ENCODE measurements around the gene SUFU. TPM values are rescaled to one million over a fixed set of nuclear protein-coding genes. Genes with fewer than 3 reads are reported as not detected.

SUFU gene
- total RNA-seq, 1 experiment from 2014 or later: 5.9 TPM

DNA sequence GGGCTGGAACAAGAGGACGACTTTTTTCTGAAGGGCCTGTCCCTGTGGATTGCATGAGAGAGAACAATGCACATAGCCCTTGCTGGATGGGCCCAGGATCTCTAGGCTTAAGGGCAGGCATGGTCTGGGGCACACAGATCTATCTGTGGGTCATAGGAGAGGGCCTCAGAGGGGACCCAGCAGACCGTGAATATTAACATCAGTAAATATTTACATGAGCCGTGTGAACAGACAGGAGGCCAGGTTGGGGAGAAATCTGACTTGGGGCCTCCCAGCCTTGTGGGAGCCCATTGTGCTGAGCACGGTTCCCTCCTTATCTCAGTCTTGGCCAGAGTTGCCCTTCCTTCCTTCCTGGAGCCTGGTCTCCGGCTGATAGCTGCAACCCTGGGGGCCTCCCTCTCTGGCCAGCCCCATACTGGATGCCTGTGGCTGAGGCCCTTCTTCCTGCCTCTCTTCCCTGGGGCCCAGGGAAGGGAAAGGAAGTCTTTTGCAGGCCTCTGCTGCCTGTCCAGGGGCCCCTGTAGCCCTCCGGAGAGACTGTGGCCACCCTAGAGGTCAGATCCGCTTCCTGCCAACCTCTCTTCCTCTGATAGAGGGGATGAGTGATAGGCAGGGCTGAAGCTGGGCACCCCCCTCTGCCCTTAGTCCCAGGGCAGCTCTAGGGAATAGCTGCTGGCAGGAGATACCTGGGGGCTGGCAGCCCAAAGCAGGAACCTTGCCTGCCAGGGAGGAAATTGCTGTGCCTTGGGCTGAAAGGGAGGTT is 96.0 kb downstream of the SUFU start:
- H3K9me3 ChIP-seq (ENCODE audit: low read length): no peaks in the 10 kb centered on the region
- 0 out of 2 replicates have a peak, but pooled peaks cover 5% of the 10 kb centered on the region for H3K36me3 ChIP-seq (ENCODE audit: insufficient read depth, low read length)
- no peak overlapping the region for H3K4me2 ChIP-seq (ENCODE audit: low read depth, low read length, poor library complexity, severe bottlenecking)
- no peak overlapping the region for H3K27ac ChIP-seq (ENCODE audit: low read length)
- H4K20me1 ChIP-seq (ENCODE audit: insufficient read depth, low read depth, low read length): no peaks in the 10 kb centered on the region
- H3K4me1 ChIP-seq (ENCODE audit: low read length): no peaks in the 10 kb centered on the region
- H2AFZ ChIP-seq (ENCODE audit: low read length): no peak overlapping the region
- H3K9me2 ChIP-seq (replicated peaks; ENCODE audit: insufficient read depth, low read length): no peaks in the 10 kb centered on the region
- DNase-seq: no peak
- H3K4me3 ChIP-seq (ENCODE audit: low read length): no peak overlapping the region
- no peaks in the 10 kb centered on the region for H3K79me2 ChIP-seq (ENCODE audit: low read length)
- H3K27me3 ChIP-seq (ENCODE audit: low read length): no peaks in the 10 kb centered on the region
- no peak overlapping the region for H3K9ac ChIP-seq (ENCODE audit: low read length)

DNA sequence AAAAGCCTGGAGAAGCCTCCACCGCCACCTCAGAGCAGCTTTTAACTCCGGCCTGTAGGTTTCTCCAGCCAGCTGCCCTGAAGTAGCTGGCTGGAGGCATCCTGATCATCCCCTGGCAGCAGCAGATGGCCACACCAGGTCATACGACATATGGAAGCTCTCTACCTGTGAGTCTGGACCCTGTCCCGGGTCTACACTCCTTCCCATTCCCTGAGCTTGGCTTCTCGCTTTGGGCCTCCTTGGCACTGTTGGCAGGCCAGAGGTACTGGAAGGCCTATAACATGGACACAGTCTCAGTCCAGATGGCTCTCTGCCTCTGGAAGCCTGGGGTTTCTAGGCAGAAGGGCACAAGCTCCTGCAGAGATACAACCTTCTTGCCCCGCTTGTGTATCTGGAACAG is 97.0 kb downstream of the SUFU start:
- Histone ChIP-seq H4K20me1 (ENCODE audit: insufficient read depth, low read depth, low read length) (no peaks in the 10 kb centered on the region), H3K4me1 (ENCODE audit: low read length) (no peaks in the 10 kb centered on the region), H3K9me3 (ENCODE audit: low read length) (no peaks in the 10 kb centered on the region), H3K27ac (ENCODE audit: low read length) (no peak overlapping the region), H3K9ac (ENCODE audit: low read length) (no peak overlapping the region), H3K27me3 (ENCODE audit: low read length) (no peaks in the 10 kb centered on the region), H3K4me2 (ENCODE audit: low read depth, low read length, poor library complexity, severe bottlenecking) (no peak overlapping the region), H3K36me3 (ENCODE audit: insufficient read depth, low read length) (0 out of 2 replicates have a peak, but pooled peaks cover 5% of the 10 kb centered on the region), H3K9me2 (replicated peaks; ENCODE audit: insufficient read depth, low read length) (no peaks in the 10 kb centered on the region), H2AFZ (ENCODE audit: low read length) (no peak overlapping the region), H3K4me3 (ENCODE audit: low read length) (no peak overlapping the region), H3K79me2 (ENCODE audit: low read length) (no peaks in the 10 kb centered on the region)
- no peak for DNase-seq

GRCh38 chr10:102601639-102602038 is 97.9 kb downstream of the SUFU start:
- Histone ChIP-seq H3K4me1 (ENCODE audit: low read length) (no peaks in the 10 kb centered on the region), H3K9me3 (ENCODE audit: low read length) (no peaks in the 10 kb centered on the region), H3K27ac (ENCODE audit: low read length) (no peak overlapping the region), H3K27me3 (ENCODE audit: low read length) (no peaks in the 10 kb centered on the region), H3K79me2 (ENCODE audit: low read length) (no peaks in the 10 kb centered on the region), H3K36me3 (ENCODE audit: insufficient read depth, low read length) (0 out of 2 replicates have a peak, but pooled peaks cover 5% of the 10 kb centered on the region), H2AFZ (ENCODE audit: low read length) (no peak overlapping the region), H3K4me2 (ENCODE audit: low read depth, low read length, poor library complexity, severe bottlenecking) (no peak overlapping the region), H3K9me2 (replicated peaks; ENCODE audit: insufficient read depth, low read length) (no peaks in the 10 kb centered on the region), H3K9ac (ENCODE audit: low read length) (no peak overlapping the region), H3K4me3 (ENCODE audit: low read length) (no peak overlapping the region), H4K20me1 (ENCODE audit: insufficient read depth, low read depth, low read length) (no peaks in the 10 kb centered on the region)
- no peak for DNase-seq

- no peaks in the 10 kb centered on the region for H3K4me1 ChIP-seq (ENCODE audit: low read length)
- no peak overlapping the region for H3K4me2 ChIP-seq (ENCODE audit: low read depth, low read length, poor library complexity, severe bottlenecking)
- H3K9me2 ChIP-seq (replicated peaks; ENCODE audit: insufficient read depth, low read length): no peaks in the 10 kb centered on the region
- no peaks in the 10 kb centered on the region for H3K27me3 ChIP-seq (ENCODE audit: low read length)
- H3K9me3 ChIP-seq (ENCODE audit: low read length): no peaks in the 10 kb centered on the region
- no peak overlapping the region for H3K4me3 ChIP-seq (ENCODE audit: low read length)
- H3K79me2 ChIP-seq (ENCODE audit: low read length): no peaks in the 10 kb centered on the region
- no peak overlapping the region for H3K9ac ChIP-seq (ENCODE audit: low read length)
- 0 out of 2 replicates have a peak, but pooled peaks cover 1% of the 10 kb centered on the region for H3K36me3 ChIP-seq (ENCODE audit: insufficient read depth, low read length)
- H2AFZ ChIP-seq (ENCODE audit: low read length): no peak overlapping the region
- no peaks in the 10 kb centered on the region for H4K20me1 ChIP-seq (ENCODE audit: insufficient read depth, low read depth, low read length)
- no peak overlapping the region for H3K27ac ChIP-seq (ENCODE audit: low read length)
- DNase-seq: no peak
These were observed 98.7 kb downstream of the SUFU start for GRCh38 chr10:102602272-102603045.

- Histone ChIP-seq H3K79me2 (ENCODE audit: low read length) (no peaks in the 10 kb centered on the region), H3K4me1 (ENCODE audit: low read length) (no peaks in the 10 kb centered on the region), H3K9ac (ENCODE audit: low read length) (no peak overlapping the region), H3K36me3 (ENCODE audit: insufficient read depth, low read length) (no peaks in the 10 kb centered on the region), H3K4me2 (ENCODE audit: low read depth, low read length, poor library complexity, severe bottlenecking) (no peak overlapping the region), H2AFZ (ENCODE audit: low read length) (no peak overlapping the region), H3K9me3 (ENCODE audit: low read length) (no peaks in the 10 kb centered on the region), H3K27me3 (ENCODE audit: low read length) (no peaks in the 10 kb centered on the region), H3K4me3 (ENCODE audit: low read length) (no peak overlapping the region), H3K27ac (ENCODE audit: low read length) (no peak overlapping the region), H4K20me1 (ENCODE audit: insufficient read depth, low read depth, low read length) (no peaks in the 10 kb centered on the region), H3K9me2 (replicated peaks; ENCODE audit: insufficient read depth, low read length) (no peaks in the 10 kb centered on the region)
- no peak for DNase-seq
These were observed 100.2 kb downstream of the SUFU start for GRCh38 chr10:102603946-102604345.

GRCh38 chr10:102604439-102604841 is 100.7 kb downstream of the SUFU start:
- no peak overlapping the region for H3K4me3 ChIP-seq (ENCODE audit: low read length)
- no peaks in the 10 kb centered on the region for H3K4me1 ChIP-seq (ENCODE audit: low read length)
- H3K9me2 ChIP-seq (replicated peaks; ENCODE audit: insufficient read depth, low read length): no peaks in the 10 kb centered on the region
- no peak overlapping the region for H3K4me2 ChIP-seq (ENCODE audit: low read depth, low read length, poor library complexity, severe bottlenecking)
- no peaks in the 10 kb centered on the region for H4K20me1 ChIP-seq (ENCODE audit: insufficient read depth, low read depth, low read length)
- no peak overlapping the region for H2AFZ ChIP-seq (ENCODE audit: low read length)
- no peaks in the 10 kb centered on the region for H3K79me2 ChIP-seq (ENCODE audit: low read length)
- H3K27me3 ChIP-seq (ENCODE audit: low read length): no peaks in the 10 kb centered on the region
- no peaks in the 10 kb centered on the region for H3K9me3 ChIP-seq (ENCODE audit: low read length)
- H3K36me3 ChIP-seq (ENCODE audit: insufficient read depth, low read length): no peaks in the 10 kb centered on the region
- no peak for DNase-seq
- no peak overlapping the region for H3K9ac ChIP-seq (ENCODE audit: low read length)
- H3K27ac ChIP-seq (ENCODE audit: low read length): no peak overlapping the region

GRCh38 chr10:102605712-102606111 is 101.9 kb downstream of the SUFU start:
- no peak overlapping the region for H3K4me3 ChIP-seq (ENCODE audit: low read length)
- no peak overlapping the region for H2AFZ ChIP-seq (ENCODE audit: low read length)
- DNase-seq: no peak
- no peak overlapping the region for H3K4me2 ChIP-seq (ENCODE audit: low read depth, low read length, poor library complexity, severe bottlenecking)
- no peaks in the 10 kb centered on the region for H4K20me1 ChIP-seq (ENCODE audit: insufficient read depth, low read depth, low read length)
- H3K79me2 ChIP-seq (ENCODE audit: low read length): no peaks in the 10 kb centered on the region
- H3K9ac ChIP-seq (ENCODE audit: low read length): no peak overlapping the region
- no peaks in the 10 kb centered on the region for H3K36me3 ChIP-seq (ENCODE audit: insufficient read depth, low read length)
- H3K4me1 ChIP-seq (ENCODE audit: low read length): no peaks in the 10 kb centered on the region
- no peak overlapping the region for H3K27ac ChIP-seq (ENCODE audit: low read length)
- no peaks in the 10 kb centered on the region for H3K9me2 ChIP-seq (replicated peaks; ENCODE audit: insufficient read depth, low read length)
- H3K27me3 ChIP-seq (ENCODE audit: low read length): no peaks in the 10 kb centered on the region
- H3K9me3 ChIP-seq (ENCODE audit: low read length): no peaks in the 10 kb centered on the region

DNA sequence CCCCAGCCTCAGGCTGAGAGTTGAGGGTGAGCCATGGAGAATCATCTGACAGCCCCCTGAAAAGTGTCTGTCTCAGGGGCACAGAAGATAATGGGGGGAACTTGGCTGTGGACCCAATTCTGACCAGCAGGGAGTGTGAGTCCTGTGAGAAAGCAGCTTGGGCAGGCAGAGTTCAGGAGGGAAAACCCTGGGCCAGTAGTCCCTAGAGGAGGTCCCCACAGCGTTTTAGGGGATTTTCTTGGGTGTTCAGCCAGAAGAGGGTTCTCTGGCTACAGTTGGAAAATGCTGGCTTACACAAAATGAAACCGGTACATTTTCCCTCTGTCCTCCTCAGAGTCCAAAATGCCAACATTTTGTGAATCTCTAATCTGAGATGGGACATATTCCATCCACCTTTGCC is 104.7 kb downstream of the SUFU start:
- H3K9me2 ChIP-seq (replicated peaks; ENCODE audit: insufficient read depth, low read length): no peaks in the 10 kb centered on the region
- no peaks in the 10 kb centered on the region for H3K9me3 ChIP-seq (ENCODE audit: low read length)
- H4K20me1 ChIP-seq (ENCODE audit: insufficient read depth, low read depth, low read length): no peaks in the 10 kb centered on the region
- H3K4me1 ChIP-seq (ENCODE audit: low read length): no peaks in the 10 kb centered on the region
- no peak overlapping the region for H2AFZ ChIP-seq (ENCODE audit: low read length)
- no peak overlapping the region for H3K4me3 ChIP-seq (ENCODE audit: low read length)
- no peak overlapping the region for H3K9ac ChIP-seq (ENCODE audit: low read length)
- H3K36me3 ChIP-seq (ENCODE audit: insufficient read depth, low read length): no peaks in the 10 kb centered on the region
- H3K27me3 ChIP-seq (ENCODE audit: low read length): no peaks in the 10 kb centered on the region
- DNase-seq: no peak
- no peak overlapping the region for H3K4me2 ChIP-seq (ENCODE audit: low read depth, low read length, poor library complexity, severe bottlenecking)
- no peak overlapping the region for H3K27ac ChIP-seq (ENCODE audit: low read length)
- no peaks in the 10 kb centered on the region for H3K79me2 ChIP-seq (ENCODE audit: low read length)
